H9 (cell line): Measurements from ENCODE around the gene PPARG. TPM values are rescaled to one million over a fixed set of nuclear protein-coding genes. Genes with fewer than 3 reads are reported as not detected.

Experiments
- DNase-seq: peaks from one replicate; pipeline ENCODE4 v3.0.0-alpha.2; 2017
- H2AFZ ChIP-seq: one replicate; pipeline ENCODE4 v1.6.1; 2013; ENCODE audit warnings: mild to moderate bottlenecking, low read length, control low read depth, moderate library complexity
- H2AK5ac ChIP-seq: 2 replicates; pipeline ENCODE4 v1.6.1; 2013; ENCODE audit warnings: low read length, control low read depth, mixed read lengths; ENCODE audit not compliant: insufficient read length
- H2BK120ac ChIP-seq: one replicate; pipeline ENCODE4 v1.6.1; 2013; ENCODE audit warnings: low read depth, mild to moderate bottlenecking, low read length, control low read depth, inconsistent platforms; ENCODE audit not compliant: poor library complexity, severe bottlenecking
- H2BK12ac ChIP-seq: 2 replicates; pipeline ENCODE4 v1.6.1; 2013; ENCODE audit warnings: low read length, control low read depth, mixed read lengths, low read depth; ENCODE audit not compliant: insufficient read length
- H2BK15ac ChIP-seq: 2 replicates; pipeline ENCODE4 v1.6.1; 2013; ENCODE audit warnings: low read depth, low read length, control low read depth
- H2BK20ac ChIP-seq: one replicate; pipeline ENCODE4 v1.6.1; 2013; ENCODE audit warnings: low read depth, mild to moderate bottlenecking, low read length, control low read depth, inconsistent platforms; ENCODE audit not compliant: poor library complexity, severe bottlenecking
- H2BK5ac ChIP-seq: 2 replicates; pipeline ENCODE4 v1.6.1; 2013; ENCODE audit warnings: low read length, control low read depth, mixed read lengths; ENCODE audit not compliant: insufficient read length
- H3K14ac ChIP-seq: 2 replicates; pipeline ENCODE4 v1.6.1; 2013; ENCODE audit warnings: low read length, control low read depth; ENCODE audit not compliant: insufficient read depth
- H3K18ac ChIP-seq: 2 replicates; pipeline ENCODE4 v1.6.1; 2013; ENCODE audit warnings: low read depth, mild to moderate bottlenecking, mixed read lengths, low read length, control low read depth; ENCODE audit not compliant: insufficient read length
- H3K23ac ChIP-seq: 2 replicates; pipeline ENCODE4 v1.6.1; 2013; ENCODE audit warnings: low read length, control low read depth, mixed read lengths, low read depth; ENCODE audit not compliant: insufficient read length
- H3K23me2 ChIP-seq: 2 replicates; pipeline ENCODE4 v1.6.1; 2013; ENCODE audit warnings: low read depth, mild to moderate bottlenecking, mixed read lengths, low read length, control low read depth; ENCODE audit not compliant: insufficient read length, poor library complexity, severe bottlenecking
- H3K27ac ChIP-seq: 2 replicates; pipeline ENCODE4 v1.5.1; 2013; ENCODE audit warnings: low read length, control low read depth, mixed read lengths, low read depth; ENCODE audit not compliant: insufficient read length
- H3K27me3 ChIP-seq: 2 replicates; pipeline ENCODE4 v1.6.1; 2013; ENCODE audit warnings: low read length, control low read depth, inconsistent platforms; ENCODE audit not compliant: insufficient read depth
- H3K4ac ChIP-seq: 2 replicates; pipeline ENCODE4 v1.6.1; 2013; ENCODE audit warnings: low read depth, mild to moderate bottlenecking, control low read depth, inconsistent platforms, low read length, moderate library complexity
- H3K4me1 ChIP-seq: 2 replicates; pipeline ENCODE4 v1.6.1; 2013; ENCODE audit warnings: low read length, control low read depth, inconsistent platforms; ENCODE audit not compliant: insufficient read depth
- H3K4me2 ChIP-seq: 2 replicates; pipeline ENCODE4 v1.6.1; 2013; ENCODE audit warnings: low read length, control low read depth, mixed read lengths; ENCODE audit not compliant: insufficient read length, insufficient read depth
- H3K56ac ChIP-seq: 2 replicates; pipeline ENCODE4 v1.6.1; 2013; ENCODE audit warnings: low read depth, mild to moderate bottlenecking, mixed read lengths, low read length, control low read depth; ENCODE audit not compliant: insufficient read length
- H3K79me1 ChIP-seq: 2 replicates; pipeline ENCODE4 v1.6.1; 2013; ENCODE audit warnings: low read depth, mild to moderate bottlenecking, moderate library complexity, low read length, control low read depth, inconsistent platforms; ENCODE audit not compliant: insufficient read depth, poor library complexity, severe bottlenecking
- H3K79me2 ChIP-seq: 2 replicates; pipeline ENCODE4 v1.6.1; 2013; ENCODE audit warnings: low read length, control low read depth, inconsistent platforms; ENCODE audit not compliant: insufficient read depth
- H3K9ac ChIP-seq: 2 replicates; pipeline ENCODE4 v1.6.1; 2013; ENCODE audit warnings: low read length, control low read depth, mixed read lengths; ENCODE audit not compliant: insufficient read length; ENCODE audit errors: extremely low read depth
- H3K9me3 ChIP-seq: one replicate; pipeline ENCODE4 v1.6.1; 2013; ENCODE audit warnings: low read depth, low read length, inconsistent platforms; ENCODE audit not compliant: control insufficient read depth
- H3T11ph ChIP-seq: one replicate; pipeline ENCODE4 v1.6.1; 2013; ENCODE audit warnings: mild to moderate bottlenecking, low read length, control low read depth, inconsistent platforms
- H4K20me1 ChIP-seq: one replicate; pipeline ENCODE4 v1.6.1; 2013; ENCODE audit not compliant: control insufficient read depth, insufficient read length, insufficient read depth
- H4K5ac ChIP-seq: 2 replicates; pipeline ENCODE4 v1.6.1; 2013; ENCODE audit warnings: low read depth, mild to moderate bottlenecking, mixed read lengths, low read length, control low read depth; ENCODE audit not compliant: insufficient read length
- H4K8ac ChIP-seq: replicated peaks from 2 replicates; pipeline ENCODE4 v1.6.1; 2013; ENCODE audit warnings: low read length, control low read depth, mixed read lengths, low read depth; ENCODE audit not compliant: insufficient read length
- H4K91ac ChIP-seq: 2 replicates; pipeline ENCODE4 v1.6.1; 2013; ENCODE audit warnings: low read depth, mild to moderate bottlenecking, moderate library complexity, mixed read lengths, low read length, control low read depth; ENCODE audit not compliant: insufficient read length
- H3K27ac Mint-ChIP-seq, 3 experiments: 2 replicates in 2 of 3; 3 replicates in 1 of 3; pipeline ENCODE4 v1.8.0; 2020 to 2021; ENCODE audit warnings: mixed read lengths in 3 of 3, mild to moderate bottlenecking in 1 of 3, moderate library complexity in 1 of 3
- H3K27me3 Mint-ChIP-seq: 2 replicates; pipeline ENCODE4 v1.8.0; 2021; ENCODE audit warnings: low read depth, mild to moderate bottlenecking, moderate library complexity, mixed read lengths
- H3K36me3 Mint-ChIP-seq, 3 experiments: 2 replicates in 2 of 3; 3 replicates in 1 of 3; pipeline ENCODE4 v1.8.0; 2020 to 2021; ENCODE audit warnings: low read depth in 3 of 3, mixed read lengths in 3 of 3; ENCODE audit not compliant: insufficient read depth in 1 of 3
- H3K4me1 Mint-ChIP-seq, 2 experiments: 2 replicates each; pipeline ENCODE4 v1.8.0; 2020; ENCODE audit warnings: mixed read lengths in 2 of 2
- H3K4me3 Mint-ChIP-seq, 2 experiments: 2 replicates in 1 of 2; 3 replicates in 1 of 2; pipeline ENCODE4 v1.8.0; 2020 to 2021; ENCODE audit warnings: mild to moderate bottlenecking in 2 of 2, mixed read lengths in 2 of 2, moderate library complexity in 1 of 2
- H3K9me3 Mint-ChIP-seq, 2 experiments: 2 replicates in 1 of 2; 3 replicates in 1 of 2; pipeline ENCODE4 v1.8.0; 2020; ENCODE audit warnings: mild to moderate bottlenecking in 2 of 2, mixed read lengths in 2 of 2, moderate library complexity in 1 of 2
- WGBS: extraction: QIAGEN DNeasy Blood & Tissue Kit; methylation state at CpG from one replicate; pipeline ENCODE4 v1.1.7; 2013; ENCODE audit warnings: missing lambda C conversion rate, low lambda C conversion rate, mixed read lengths; ENCODE audit not compliant: insufficient read length; ENCODE audit errors: extremely low coverage; 5-methylcytosine and 5-hydroxymethylcytosine counted together
- total RNA-seq: library from RNA; stranded (reverse); gene quantifications from 2 replicates; pipeline ENCODE4 v1.2.1, GENCODE V29; 2021
- TF ChIP-seq, protein P1 (sequence below): fragments of 200-600 bp; sonication (generic); conservative IDR thresholded peaks from 3 replicates; pipeline ENCODE4 v1.8.0; 2021; ENCODE audit warnings: antibody characterized with exemption, mild to moderate bottlenecking

The PPARG gene
- total RNA-seq, 1 experiment from 2014 or later = 0.42 TPM

DNA sequence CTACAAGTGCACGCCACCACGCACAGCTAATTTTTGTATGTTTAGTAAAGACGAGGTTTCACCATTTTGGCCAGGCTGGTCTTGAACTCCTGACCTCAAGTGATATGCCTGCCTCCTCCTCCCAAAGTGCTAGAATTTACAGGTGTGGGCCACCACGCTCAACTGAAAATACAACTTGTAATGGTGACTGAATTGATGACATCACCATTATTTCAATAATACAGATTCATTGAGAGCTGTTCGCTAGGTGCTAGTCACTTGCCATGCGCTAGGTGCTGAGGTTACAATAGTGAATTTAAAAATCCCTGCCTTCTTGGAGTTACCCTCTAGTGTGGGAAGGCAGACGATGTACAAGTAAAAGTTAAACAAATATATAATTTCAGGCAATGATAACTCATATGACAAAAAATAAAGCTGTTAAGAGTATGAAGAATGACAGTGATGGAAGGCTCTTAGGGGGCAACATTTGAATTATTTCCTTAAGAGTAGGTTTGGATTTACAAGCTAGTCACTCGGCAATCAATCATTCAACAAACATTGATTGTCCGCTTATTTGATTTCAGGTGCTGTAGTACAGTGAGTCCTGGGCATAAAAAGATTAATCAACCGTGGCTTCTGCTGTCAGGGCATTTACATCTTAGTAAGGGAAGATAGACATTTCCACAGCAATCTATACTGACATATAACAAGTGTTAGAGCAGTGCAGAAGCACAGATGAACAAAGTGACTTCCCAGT is 9.1 kb upstream of the PPARG start:
- H3K27ac Mint-ChIP-seq = no peak overlapping the region
- Histone ChIP-seq H2BK20ac (no peak overlapping the region), H3K9ac (no peak overlapping the region), H3K4ac (no peak overlapping the region), H3K79me2 (no peaks in the 10 kb centered on the region), H3K14ac (no peak overlapping the region), H2BK120ac (no peak overlapping the region), H3T11ph (no peak overlapping the region), H3K9me3 (no peaks in the 10 kb centered on the region), H4K91ac (no peak overlapping the region), H3K4me1 (no peaks in the 10 kb centered on the region), H3K18ac (no peak overlapping the region), H3K23ac (no peak overlapping the region), H4K5ac (no peak overlapping the region), H3K27me3 (no peaks in the 10 kb centered on the region), H2BK15ac (no peak overlapping the region), H3K4me2 (no peak overlapping the region), H2AK5ac (no peak overlapping the region), H3K23me2 (no peaks in the 10 kb centered on the region), H2AFZ (no peak overlapping the region), H3K56ac (no peak overlapping the region), H2BK12ac (no peak overlapping the region), H2BK5ac (no peak overlapping the region), H4K20me1 (no peaks in the 10 kb centered on the region), H3K79me1 (no peaks in the 10 kb centered on the region), H4K8ac (no peak overlapping the region), H3K27ac (no peak overlapping the region)
- no peaks in the 10 kb centered on the region for H3K4me1 Mint-ChIP-seq
- TF ChIP-seq, protein P1, sequence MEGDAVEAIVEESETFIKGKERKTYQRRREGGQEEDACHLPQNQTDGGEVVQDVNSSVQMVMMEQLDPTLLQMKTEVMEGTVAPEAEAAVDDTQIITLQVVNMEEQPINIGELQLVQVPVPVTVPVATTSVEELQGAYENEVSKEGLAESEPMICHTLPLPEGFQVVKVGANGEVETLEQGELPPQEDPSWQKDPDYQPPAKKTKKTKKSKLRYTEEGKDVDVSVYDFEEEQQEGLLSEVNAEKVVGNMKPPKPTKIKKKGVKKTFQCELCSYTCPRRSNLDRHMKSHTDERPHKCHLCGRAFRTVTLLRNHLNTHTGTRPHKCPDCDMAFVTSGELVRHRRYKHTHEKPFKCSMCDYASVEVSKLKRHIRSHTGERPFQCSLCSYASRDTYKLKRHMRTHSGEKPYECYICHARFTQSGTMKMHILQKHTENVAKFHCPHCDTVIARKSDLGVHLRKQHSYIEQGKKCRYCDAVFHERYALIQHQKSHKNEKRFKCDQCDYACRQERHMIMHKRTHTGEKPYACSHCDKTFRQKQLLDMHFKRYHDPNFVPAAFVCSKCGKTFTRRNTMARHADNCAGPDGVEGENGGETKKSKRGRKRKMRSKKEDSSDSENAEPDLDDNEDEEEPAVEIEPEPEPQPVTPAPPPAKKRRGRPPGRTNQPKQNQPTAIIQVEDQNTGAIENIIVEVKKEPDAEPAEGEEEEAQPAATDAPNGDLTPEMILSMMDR = no peak
- H3K4me3 Mint-ChIP-seq = no peak overlapping the region
- no CpG with 5 or more reads among the region's 10 CpGs for WGBS
- no peaks in the 10 kb centered on the region for H3K36me3 Mint-ChIP-seq
- H3K27me3 Mint-ChIP-seq = peaks cover 25% of the 10 kb centered on the region
- DNase-seq = no peak
- H3K9me3 Mint-ChIP-seq = no peaks in the 10 kb centered on the region
